K562 (cell line): ENCODE measurements around the gene CLSTN2. TPM values are rescaled to one million over a fixed set of nuclear protein-coding genes. Genes with fewer than 3 reads are reported as not detected.

Source experiments
- ATAC-seq: fragments of 200-7000 bp; cut with Tn5 transposase; 3 replicates; pipeline ENCODE4 v1.9.1; 2020; ENCODE audit warnings: moderate library complexity
- BruUV-seq: library from RNA; stranded (reverse); fragments of 400-500 nt; replicated peaks from 2 replicates; lab custom pipeline; 2021; lab: Mats Ljungman, UMichigan
- CTCF ChIA-PET: fragments of 300-600 bp; formaldehyde crosslinking; extraction: SDS; loops from one replicate; lab custom pipeline; 2021; ENCODE audit warnings: low intra/inter-chr PET ratio; lab: Yijun Ruan, JAX
- POLR2A ChIA-PET: fragments of 300-600, 350-650 bp; sonication (Branson Sonifier 250); formaldehyde crosslinking; extraction: SDS; loops from one replicate; lab custom pipeline; 2021; ENCODE audit warnings: antibody characterized with exemption, inconsistent platforms; lab: Yijun Ruan, JAX
- DNase-seq, 4 experiments: peaks; one replicate each; pipeline versions ENCODE4 v3.0.0 to v3.0.0-alpha.2; 2011 to 2018; ENCODE audit warnings: low spot score in 3 of 4, mixed read lengths in 3 of 4; ENCODE audit errors: extremely low read depth in 1 of 4
- FAIRE-seq: peaks from 2 replicates; lab custom pipeline; 2011; peaks lifted over from hg19 to GRCh38; lab: Jason Lieb, UNC
- H2AFZ ChIP-seq: 2 replicates; pipeline ENCODE4 v1.6.0; 2011; ENCODE audit warnings: low read depth, low read length, control low read depth, inconsistent platforms
- H3K27ac ChIP-seq: fragments of 200-600 bp; 3 replicates; pipeline ENCODE4 v1.8.0; 2011; ENCODE audit warnings: low read depth, mild to moderate bottlenecking, control low read depth, inconsistent platforms, low read length, moderate library complexity, mixed read lengths; ENCODE audit errors: extremely low read depth
- H3K27me3 ChIP-seq, 2 experiments: fragments of 300-600 bp in 1 of 2; 2 replicates in 1 of 2; 3 replicates in 1 of 2; pipeline versions ENCODE4 v1.6.0 to v1.8.0; 2011; ENCODE audit warnings: inconsistent platforms in 2 of 2, low read length in 2 of 2, mild to moderate bottlenecking in 1 of 2, mixed read lengths in 1 of 2, moderate library complexity in 1 of 2; ENCODE audit not compliant: control insufficient read depth in 2 of 2, insufficient read depth in 2 of 2
- H3K36me3 ChIP-seq: fragments of 300-600 bp; 3 replicates; pipeline ENCODE4 v1.8.0; 2011; ENCODE audit warnings: mild to moderate bottlenecking, low read length, inconsistent platforms; ENCODE audit not compliant: control insufficient read depth, insufficient read depth
- H3K4me1 ChIP-seq, 2 experiments: fragments of 200-600 bp in 1 of 2; replicated peaks in 1 of 2; 2 replicates in 1 of 2; 3 replicates in 1 of 2; pipeline versions ENCODE4 v1.5.1 to v1.8.0; 2011; ENCODE audit warnings: inconsistent platforms in 2 of 2, low read length in 2 of 2, mild to moderate bottlenecking in 1 of 2, mixed read lengths in 1 of 2, moderate library complexity in 1 of 2; ENCODE audit not compliant: control insufficient read depth in 2 of 2, insufficient read depth in 2 of 2
- H3K4me2 ChIP-seq: 2 replicates; pipeline ENCODE4 v1.6.1; 2011; ENCODE audit warnings: low read length, control low read depth, inconsistent platforms, mixed read lengths; ENCODE audit not compliant: insufficient read depth
- H3K4me3 ChIP-seq: fragments of 200-600 bp; sonication (generic), shearing (Covaris generic); 2 replicates; pipeline ENCODE4 v1.5.1; 2016; ENCODE audit warnings: control low read depth, inconsistent platforms
- H3K79me2 ChIP-seq: fragments of 200-600 bp; 3 replicates; pipeline ENCODE4 v1.8.0; 2011; ENCODE audit warnings: low read length, inconsistent platforms; ENCODE audit not compliant: control insufficient read depth, insufficient read depth
- H3K9ac ChIP-seq, 2 experiments: 2 replicates each; pipeline versions ENCODE4 v1.6.0 to v1.6.1; 2011; ENCODE audit warnings: low read depth in 2 of 2, low read length in 2 of 2, control low read depth in 1 of 2, inconsistent platforms in 1 of 2, mild to moderate bottlenecking in 1 of 2, mixed read lengths in 1 of 2; ENCODE audit not compliant: insufficient read depth in 1 of 2
- H3K9me1 ChIP-seq: one replicate; pipeline ENCODE4 v1.6.0; 2011; ENCODE audit warnings: inconsistent platforms, mild to moderate bottlenecking, low read length, moderate library complexity; ENCODE audit not compliant: control insufficient read depth, insufficient read depth
- H3K9me3 ChIP-seq: replicated peaks from 2 replicates; pipeline ENCODE4 v1.5.1; 2011; ENCODE audit warnings: low read depth, low read length, inconsistent platforms; ENCODE audit not compliant: control insufficient read depth, insufficient read depth
- H4K20me1 ChIP-seq: replicated peaks from 2 replicates; pipeline ENCODE4 v1.6.1; 2011; ENCODE audit warnings: low read length, inconsistent platforms, mixed read lengths; ENCODE audit not compliant: control insufficient read depth, insufficient read depth
- BMI1 ChIP-seq: fragments of 150-350 bp; IDR thresholded peaks from 2 replicates; pipeline ENCODE4 v1.6.1; 2014; ENCODE audit warnings: low read length
- CGGBP1 ChIP-seq: fragments of 250-450 bp; sonication (Bioruptor Pico); IDR thresholded peaks from 2 replicates; pipeline ENCODE4 v1.9.0; 2021; ENCODE audit warnings: mild to moderate bottlenecking
- CREM ChIP-seq: IDR thresholded peaks from 2 replicates; pipeline ENCODE4 v1.6.1; 2014; ENCODE audit warnings: antibody characterized with exemption, low read depth
- FOXP1 ChIP-seq: sonication (generic); formaldehyde crosslinking; IDR thresholded peaks from 2 replicates; pipeline ENCODE4 v1.8.0; 2022; ENCODE audit warnings: mild to moderate bottlenecking, missing genetic modification reagents
- HDAC6 ChIP-seq: IDR thresholded peaks from 2 replicates; pipeline ENCODE4 v1.6.1; 2012; ENCODE audit warnings: low read depth, mild to moderate bottlenecking, control low read depth, inconsistent platforms, low read length, moderate library complexity
- HNRNPL ChIP-seq: fragments of 200-400 bp; formaldehyde crosslinking; IDR thresholded peaks from 2 replicates; pipeline ENCODE4 v1.6.1; 2017; ENCODE audit warnings: low read depth, mild to moderate bottlenecking, low read length
- L3MBTL2 ChIP-seq: fragments of 450-650 bp; IDR thresholded peaks from 2 replicates; pipeline ENCODE4 v1.6.1; 2016; ENCODE audit warnings: mild to moderate bottlenecking, moderate library complexity
- NBN ChIP-seq: fragments of 450-650 bp; IDR thresholded peaks from 2 replicates; pipeline ENCODE4 v1.6.1; 2016; ENCODE audit warnings: low read depth, mild to moderate bottlenecking
- PHF21A ChIP-seq: fragments of 450-650 bp; IDR thresholded peaks from 2 replicates; pipeline ENCODE4 v1.6.1; 2017; ENCODE audit warnings: low read depth, borderline replicate concordance
- PTRF ChIP-seq: fragments of 450-650 bp; IDR thresholded peaks from 2 replicates; pipeline ENCODE4 v1.6.1; 2016; ENCODE audit warnings: mild to moderate bottlenecking, missing genetic modification characterization, missing compliant biosample characterization
- RNF219 ChIP-seq: fragments of 250-450 bp; sonication (Bioruptor Pico); IDR thresholded peaks from 2 replicates; pipeline ENCODE4 v1.5.0; 2022; ENCODE audit warnings: mild to moderate bottlenecking
- STAT5B ChIP-seq: fragments of 250-450 bp; sonication (Bioruptor Pico); IDR thresholded peaks from 2 replicates; pipeline ENCODE4 v1.8.0; 2021; ENCODE audit warnings: mild to moderate bottlenecking, inconsistent platforms
- ZNF655 ChIP-seq: fragments of 250-450 bp; sonication (Bioruptor Pico); IDR thresholded peaks from 2 replicates; pipeline ENCODE4 v1.5.0; 2021
- WGBS: fragments of 100-300 bp; shearing (Covaris generic); methylation state at CpG from one replicate; pipeline ENCODE4 v1.1.6; 2016; ENCODE audit warnings: low coverage, mixed read lengths; ENCODE audit not compliant: insufficient coverage; ENCODE audit errors: missing lambda C conversion rate; 5-methylcytosine and 5-hydroxymethylcytosine counted together
- in situ Hi-C: fragments of 300-500 bp; cut with MboI; formaldehyde crosslinking; loops from 4 replicates; pipeline ENCODE4 v1.15.0; 2018; ENCODE audit warnings: inconsistent platforms, mixed read lengths
- intact Hi-C: fragments of 100-400 bp; cut with micrococcal nuclease; formaldehyde crosslinking; loops from 2 replicates; pipeline ENCODE4 v1.14.2; 2022
- polyA plus RNA-seq, 8 experiments: library from polyadenylated mRNA; depleted of rRNA in 4 of 8; stranded (reverse) in 5 of 8; unstranded in 3 of 8; fragments of >200 nt; fragmentation: Nextera tagmentation in 2 of 8; fragmentation: Illumina TruSeq in 1 of 8; extraction: Ambion mirVana in 2 of 8; extraction: Trizol in 1 of 8; gene quantifications; 2 replicates each; pipeline versions ENCODE4 v1.2.1 to v1.2.3, GENCODE V29; 2011 to 2014; ENCODE audit warnings: inconsistent platforms in 1 of 8, missing spikeins in 1 of 8
- total RNA-seq, 7 experiments: library from RNA; depleted of rRNA in 6 of 7; stranded (reverse); fragments of >200 nt in 6 of 7; fragmentation: Illumina TruSeq in 2 of 7; extraction: Trizol in 2 of 7; gene quantifications; 2 replicates each; pipeline versions ENCODE4 v1.2.1 to v1.2.3, GENCODE V29; 2011 to 2021; ENCODE audit warnings: low replicate concordance in 1 of 7
- TF ChIP-seq, protein P1 (sequence below): sonication (generic); formaldehyde crosslinking; IDR thresholded peaks from 2 replicates; pipeline ENCODE4 v1.9.0; 2022; ENCODE audit warnings: mild to moderate bottlenecking, missing genetic modification reagents
- TF ChIP-seq, protein P2 (sequence below): fragments of 250-450 bp; sonication (Bioruptor Pico); IDR thresholded peaks from 2 replicates; pipeline ENCODE4 v1.8.0; 2022; ENCODE audit warnings: inconsistent platforms
- TF ChIP-seq, protein P3 (sequence below): sonication (generic); formaldehyde crosslinking; IDR thresholded peaks from 2 replicates; pipeline ENCODE4 v1.8.1; 2023; ENCODE audit warnings: mild to moderate bottlenecking, missing genetic modification reagents

The CLSTN2 gene
- total and polyA plus RNA-seq, 9 of the 15 experiments (the other 6 are each of a cell fraction or from before 2014, with no cell fraction given), result 0.02 to 0.04 (median 0.04) TPM; not detected in 6

GRCh38 chr3:140277886-140278285 is 342.9 kb downstream of the CLSTN2 start:
- no peaks in the 10 kb centered on the region for H3K4me1 ChIP-seq
- 0% methylated on average over 4 of the region's 4 CpGs for WGBS
- no peaks in the 10 kb centered on the region for H4K20me1 ChIP-seq
- H2AFZ ChIP-seq, result no peak overlapping the region
- H3K36me3 ChIP-seq, result no peaks in the 10 kb centered on the region
- no peak for FAIRE-seq
- intact Hi-C loops, result no loop called here
- ChIA-PET CTCF (no interaction called here), POLR2A (no interaction called here)
- no peaks in the 10 kb centered on the region for H3K9me3 ChIP-seq
- H3K4me2 ChIP-seq, result no peak overlapping the region
- no peak for ATAC-seq
- no peaks in the 10 kb centered on the region for H3K79me2 ChIP-seq
- H3K27ac ChIP-seq, result no peak overlapping the region
- DNase-seq, result no peak
- in situ Hi-C loops, result no loop called here
- H3K27me3 ChIP-seq, result peaks cover 0 to 3% of the 10 kb centered on the region in 2 experiments; a peak in 2 of 5 replicates
- BruUV-seq, result no TSS peak
- no peaks in the 10 kb centered on the region for H3K9me1 ChIP-seq
- no peak overlapping the region for H3K4me3 ChIP-seq
- no peak overlapping the region for H3K9ac ChIP-seq
- TF ChIP-seq RNF219 (CRISPR knock-in tag) (no peak), PTRF (tag) (no peak), FOXP1 (CRISPR knock-in tag) (no peak), BMI1 (no peak), CREM (no peak), HDAC6 (no peak), HNRNPL (no peak), NBN (no peak), STAT5B (CRISPR knock-in tag) (no peak), ZNF655 (CRISPR knock-in tag) (no peak), L3MBTL2 (no peak), PHF21A (no peak), CGGBP1 (CRISPR knock-in tag) (no peak)
- TF ChIP-seq, protein P1, sequence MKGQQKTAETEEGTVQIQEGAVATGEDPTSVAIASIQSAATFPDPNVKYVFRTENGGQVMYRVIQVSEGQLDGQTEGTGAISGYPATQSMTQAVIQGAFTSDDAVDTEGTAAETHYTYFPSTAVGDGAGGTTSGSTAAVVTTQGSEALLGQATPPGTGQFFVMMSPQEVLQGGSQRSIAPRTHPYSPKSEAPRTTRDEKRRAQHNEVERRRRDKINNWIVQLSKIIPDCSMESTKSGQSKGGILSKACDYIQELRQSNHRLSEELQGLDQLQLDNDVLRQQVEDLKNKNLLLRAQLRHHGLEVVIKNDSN (CRISPR knock-in tag), result no peak
- TF ChIP-seq, protein P2, sequence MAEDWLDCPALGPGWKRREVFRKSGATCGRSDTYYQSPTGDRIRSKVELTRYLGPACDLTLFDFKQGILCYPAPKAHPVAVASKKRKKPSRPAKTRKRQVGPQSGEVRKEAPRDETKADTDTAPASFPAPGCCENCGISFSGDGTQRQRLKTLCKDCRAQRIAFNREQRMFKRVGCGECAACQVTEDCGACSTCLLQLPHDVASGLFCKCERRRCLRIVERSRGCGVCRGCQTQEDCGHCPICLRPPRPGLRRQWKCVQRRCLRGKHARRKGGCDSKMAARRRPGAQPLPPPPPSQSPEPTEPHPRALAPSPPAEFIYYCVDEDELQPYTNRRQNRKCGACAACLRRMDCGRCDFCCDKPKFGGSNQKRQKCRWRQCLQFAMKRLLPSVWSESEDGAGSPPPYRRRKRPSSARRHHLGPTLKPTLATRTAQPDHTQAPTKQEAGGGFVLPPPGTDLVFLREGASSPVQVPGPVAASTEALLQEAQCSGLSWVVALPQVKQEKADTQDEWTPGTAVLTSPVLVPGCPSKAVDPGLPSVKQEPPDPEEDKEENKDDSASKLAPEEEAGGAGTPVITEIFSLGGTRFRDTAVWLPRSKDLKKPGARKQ (CRISPR knock-in tag), result no peak
- TF ChIP-seq, protein P3, sequence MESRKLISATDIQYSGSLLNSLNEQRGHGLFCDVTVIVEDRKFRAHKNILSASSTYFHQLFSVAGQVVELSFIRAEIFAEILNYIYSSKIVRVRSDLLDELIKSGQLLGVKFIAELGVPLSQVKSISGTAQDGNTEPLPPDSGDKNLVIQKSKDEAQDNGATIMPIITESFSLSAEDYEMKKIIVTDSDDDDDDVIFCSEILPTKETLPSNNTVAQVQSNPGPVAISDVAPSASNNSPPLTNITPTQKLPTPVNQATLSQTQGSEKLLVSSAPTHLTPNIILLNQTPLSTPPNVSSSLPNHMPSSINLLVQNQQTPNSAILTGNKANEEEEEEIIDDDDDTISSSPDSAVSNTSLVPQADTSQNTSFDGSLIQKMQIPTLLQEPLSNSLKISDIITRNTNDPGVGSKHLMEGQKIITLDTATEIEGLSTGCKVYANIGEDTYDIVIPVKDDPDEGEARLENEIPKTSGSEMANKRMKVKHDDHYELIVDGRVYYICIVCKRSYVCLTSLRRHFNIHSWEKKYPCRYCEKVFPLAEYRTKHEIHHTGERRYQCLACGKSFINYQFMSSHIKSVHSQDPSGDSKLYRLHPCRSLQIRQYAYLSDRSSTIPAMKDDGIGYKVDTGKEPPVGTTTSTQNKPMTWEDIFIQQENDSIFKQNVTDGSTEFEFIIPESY (CRISPR knock-in tag), result no peak
